ENCODE results near the gene NPRL2. TPM values are rescaled to one million over a fixed set of nuclear protein-coding genes. Genes with fewer than 3 reads are reported as not detected.

NPRL2 gene
- total RNA-seq, 1 experiment from 2014 or later: 20.6 TPM

DNA sequence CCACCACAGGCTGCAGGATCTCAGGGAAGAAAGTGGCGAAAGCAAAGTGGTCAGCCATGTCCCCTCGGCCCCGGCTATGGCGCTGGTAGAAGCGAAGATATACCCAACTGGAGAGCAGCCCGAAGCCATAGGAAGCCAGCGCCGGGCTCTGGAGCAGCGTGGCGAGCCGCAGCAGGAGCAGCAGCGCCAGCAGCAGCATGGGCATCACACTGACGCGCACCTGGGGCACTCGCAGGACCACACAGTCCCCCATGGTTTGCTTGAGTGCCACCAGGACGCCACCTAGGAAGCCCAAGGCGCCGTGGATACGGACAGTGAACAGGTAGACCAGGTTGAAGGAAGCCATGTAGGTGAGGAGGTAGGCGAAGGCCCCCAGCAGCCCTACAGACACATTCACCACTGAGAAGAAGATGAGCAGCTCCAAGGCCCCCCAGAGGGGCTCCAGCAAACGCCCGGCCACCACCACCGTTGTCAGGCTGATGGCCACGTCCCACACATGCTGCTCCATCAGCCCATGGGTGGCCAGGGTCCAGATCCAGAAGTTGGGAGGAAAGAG lies 7.9 kb upstream of the NPRL2 start (continued):
- TF ChIP-seq, protein P1, sequence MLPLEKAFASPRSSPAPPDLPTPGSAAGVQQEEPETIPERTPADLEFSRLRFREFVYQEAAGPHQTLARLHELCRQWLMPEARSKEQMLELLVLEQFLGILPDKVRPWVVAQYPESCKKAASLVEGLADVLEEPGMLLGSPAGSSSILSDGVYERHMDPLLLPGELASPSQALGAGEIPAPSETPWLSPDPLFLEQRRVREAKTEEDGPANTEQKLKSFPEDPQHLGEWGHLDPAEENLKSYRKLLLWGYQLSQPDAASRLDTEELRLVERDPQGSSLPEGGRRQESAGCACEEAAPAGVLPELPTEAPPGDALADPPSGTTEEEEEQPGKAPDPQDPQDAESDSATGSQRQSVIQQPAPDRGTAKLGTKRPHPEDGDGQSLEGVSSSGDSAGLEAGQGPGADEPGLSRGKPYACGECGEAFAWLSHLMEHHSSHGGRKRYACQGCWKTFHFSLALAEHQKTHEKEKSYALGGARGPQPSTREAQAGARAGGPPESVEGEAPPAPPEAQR (CRISPR knock-in tag; IDR thresholded peaks at IDR 0.05): no peak
- TF ChIP-seq, protein P2, sequence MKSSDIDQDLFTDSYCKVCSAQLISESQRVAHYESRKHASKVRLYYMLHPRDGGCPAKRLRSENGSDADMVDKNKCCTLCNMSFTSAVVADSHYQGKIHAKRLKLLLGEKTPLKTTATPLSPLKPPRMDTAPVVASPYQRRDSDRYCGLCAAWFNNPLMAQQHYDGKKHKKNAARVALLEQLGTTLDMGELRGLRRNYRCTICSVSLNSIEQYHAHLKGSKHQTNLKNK (CRISPR knock-in tag; IDR thresholded peaks at IDR 0.05): no peak

DNA sequence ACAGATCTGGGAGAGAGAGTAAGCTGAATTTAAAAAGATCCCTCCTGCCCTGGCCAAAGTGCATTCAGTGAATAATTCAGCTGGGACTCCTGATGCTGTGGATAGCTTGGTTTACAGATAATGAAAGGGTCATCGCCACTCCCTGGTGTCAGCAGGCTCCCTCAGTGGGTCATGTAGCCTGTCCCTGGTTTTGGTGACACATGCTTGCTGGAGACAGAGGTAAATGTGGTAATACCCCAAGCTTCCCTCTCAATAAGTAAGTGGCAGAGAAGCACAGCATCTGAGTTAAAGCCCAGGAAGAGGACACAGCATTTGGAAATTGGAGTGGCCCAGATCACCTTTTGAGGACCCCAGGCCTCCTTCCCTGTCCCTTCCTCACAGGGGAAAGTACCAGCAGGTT lies 6.9 kb upstream of the NPRL2 start:
- H3K27ac Mint-ChIP-seq: no peak overlapping the region
- ChIA-PET CTCF (interaction anchor here (1.4 to 2.4 kb wide), 4 partner anchors 9 to 254 kb away, joined by 4 to 10 read pairs (median 6); partner anchors contain the start of genes CISH and ZMYND10), POLR2A (no interaction called here)
- ATAC-seq: no peak
- peaks cover 24% of the 10 kb centered on the region for H3K4me1 Mint-ChIP-seq
- TF ChIP-seq MYBL2 (CRISPR knock-in tag; IDR thresholded peaks at IDR 0.05) (no peak), ZNF219 (CRISPR knock-in tag; IDR thresholded peaks at IDR 0.05; ENCODE audit: borderline replicate concordance) (no peak), ETV6 (CRISPR knock-in tag; IDR thresholded peaks at IDR 0.05) (no peak), GRHL2 (CRISPR knock-in tag; IDR thresholded peaks at IDR 0.05; ENCODE audit: insufficient replicate concordance, severe bottlenecking) (no peak), TCF7 (CRISPR knock-in tag; IDR thresholded peaks at IDR 0.05; ENCODE audit: low read depth) (no peak), ZNF671 (CRISPR knock-in tag; IDR thresholded peaks at IDR 0.05) (no peak), GABPB1 (CRISPR knock-in tag; IDR thresholded peaks at IDR 0.05) (no peak), SMAD3 (CRISPR knock-in tag; IDR thresholded peaks at IDR 0.05; ENCODE audit: borderline replicate concordance) (no peak), FOXJ3 (CRISPR knock-in tag; IDR thresholded peaks at IDR 0.05; ENCODE audit: borderline replicate concordance) (no peak), ATF1 (CRISPR knock-in tag; IDR thresholded peaks at IDR 0.05) (no peak)
- TF ChIP-seq, protein P3, sequence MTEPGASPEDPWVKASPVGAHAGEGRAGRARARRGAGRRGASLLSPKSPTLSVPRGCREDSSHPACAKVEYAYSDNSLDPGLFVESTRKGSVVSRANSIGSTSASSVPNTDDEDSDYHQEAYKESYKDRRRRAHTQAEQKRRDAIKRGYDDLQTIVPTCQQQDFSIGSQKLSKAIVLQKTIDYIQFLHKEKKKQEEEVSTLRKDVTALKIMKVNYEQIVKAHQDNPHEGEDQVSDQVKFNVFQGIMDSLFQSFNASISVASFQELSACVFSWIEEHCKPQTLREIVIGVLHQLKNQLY (CRISPR knock-in tag; IDR thresholded peaks at IDR 0.05): no peak
- TF ChIP-seq, protein P2 (CRISPR knock-in tag; IDR thresholded peaks at IDR 0.05): no peak
- TF ChIP-seq, protein P4, sequence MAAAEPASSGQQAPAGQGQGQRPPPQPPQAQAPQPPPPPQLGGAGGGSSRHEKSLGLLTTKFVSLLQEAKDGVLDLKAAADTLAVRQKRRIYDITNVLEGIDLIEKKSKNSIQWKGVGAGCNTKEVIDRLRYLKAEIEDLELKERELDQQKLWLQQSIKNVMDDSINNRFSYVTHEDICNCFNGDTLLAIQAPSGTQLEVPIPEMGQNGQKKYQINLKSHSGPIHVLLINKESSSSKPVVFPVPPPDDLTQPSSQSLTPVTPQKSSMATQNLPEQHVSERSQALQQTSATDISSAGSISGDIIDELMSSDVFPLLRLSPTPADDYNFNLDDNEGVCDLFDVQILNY (CRISPR knock-in tag; IDR thresholded peaks at IDR 0.05): no peak
- TF ChIP-seq, protein P5, sequence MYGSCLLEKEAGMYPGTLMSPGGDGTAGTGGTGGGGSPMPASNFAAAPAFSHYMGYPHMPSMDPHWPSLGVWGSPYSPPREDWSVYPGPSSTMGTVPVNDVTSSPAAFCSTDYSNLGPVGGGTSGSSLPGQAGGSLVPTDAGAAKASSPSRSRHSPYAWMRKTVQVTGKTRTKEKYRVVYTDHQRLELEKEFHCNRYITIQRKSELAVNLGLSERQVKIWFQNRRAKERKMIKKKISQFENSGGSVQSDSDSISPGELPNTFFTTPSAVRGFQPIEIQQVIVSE (CRISPR knock-in tag; IDR thresholded peaks at IDR 0.05; ENCODE audit: borderline replicate concordance): no peak
- TF ChIP-seq, protein P6, sequence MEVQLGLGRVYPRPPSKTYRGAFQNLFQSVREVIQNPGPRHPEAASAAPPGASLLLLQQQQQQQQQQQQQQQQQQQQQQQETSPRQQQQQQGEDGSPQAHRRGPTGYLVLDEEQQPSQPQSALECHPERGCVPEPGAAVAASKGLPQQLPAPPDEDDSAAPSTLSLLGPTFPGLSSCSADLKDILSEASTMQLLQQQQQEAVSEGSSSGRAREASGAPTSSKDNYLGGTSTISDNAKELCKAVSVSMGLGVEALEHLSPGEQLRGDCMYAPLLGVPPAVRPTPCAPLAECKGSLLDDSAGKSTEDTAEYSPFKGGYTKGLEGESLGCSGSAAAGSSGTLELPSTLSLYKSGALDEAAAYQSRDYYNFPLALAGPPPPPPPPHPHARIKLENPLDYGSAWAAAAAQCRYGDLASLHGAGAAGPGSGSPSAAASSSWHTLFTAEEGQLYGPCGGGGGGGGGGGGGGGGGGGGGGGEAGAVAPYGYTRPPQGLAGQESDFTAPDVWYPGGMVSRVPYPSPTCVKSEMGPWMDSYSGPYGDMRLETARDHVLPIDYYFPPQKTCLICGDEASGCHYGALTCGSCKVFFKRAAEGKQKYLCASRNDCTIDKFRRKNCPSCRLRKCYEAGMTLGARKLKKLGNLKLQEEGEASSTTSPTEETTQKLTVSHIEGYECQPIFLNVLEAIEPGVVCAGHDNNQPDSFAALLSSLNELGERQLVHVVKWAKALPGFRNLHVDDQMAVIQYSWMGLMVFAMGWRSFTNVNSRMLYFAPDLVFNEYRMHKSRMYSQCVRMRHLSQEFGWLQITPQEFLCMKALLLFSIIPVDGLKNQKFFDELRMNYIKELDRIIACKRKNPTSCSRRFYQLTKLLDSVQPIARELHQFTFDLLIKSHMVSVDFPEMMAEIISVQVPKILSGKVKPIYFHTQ (CRISPR knock-in tag; IDR thresholded peaks at IDR 0.05): no peak
- TF ChIP-seq, protein P7, sequence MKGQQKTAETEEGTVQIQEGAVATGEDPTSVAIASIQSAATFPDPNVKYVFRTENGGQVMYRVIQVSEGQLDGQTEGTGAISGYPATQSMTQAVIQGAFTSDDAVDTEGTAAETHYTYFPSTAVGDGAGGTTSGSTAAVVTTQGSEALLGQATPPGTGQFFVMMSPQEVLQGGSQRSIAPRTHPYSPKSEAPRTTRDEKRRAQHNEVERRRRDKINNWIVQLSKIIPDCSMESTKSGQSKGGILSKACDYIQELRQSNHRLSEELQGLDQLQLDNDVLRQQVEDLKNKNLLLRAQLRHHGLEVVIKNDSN (CRISPR knock-in tag; IDR thresholded peaks at IDR 0.05): no peak
- H3K9me3 Mint-ChIP-seq: no peaks in the 10 kb centered on the region
- peak overlapping the region; percentile 93 for H3K4me3 Mint-ChIP-seq
- DNase-seq (ENCODE audit: low spot score): no peak
- peaks cover 5% of the 10 kb centered on the region for H3K27me3 Mint-ChIP-seq (ENCODE audit: low read depth)
- H3K36me3 Mint-ChIP-seq: peaks cover 14% of the 10 kb centered on the region

Data from WTC11 (cell line).